A549 (cell line): ENCODE measurements around the gene KCNQ1. TPM values are rescaled to one million over a fixed set of nuclear protein-coding genes. Genes with fewer than 3 reads are reported as not detected.

Experiments used
- ATAC-seq, 2 experiments: fragments of 200-7000 bp in 1 of 2; fragments of >200 bp in 1 of 2; cut with Nextera tagmentation in 1 of 2; cut with Tn5 transposase in 1 of 2; 3 replicates each; pipeline versions ENCODE4 v1.8.0 to v1.9.1; 2018 to 2020; ENCODE audit warnings: mild to moderate bottlenecking in 1 of 2, moderate library complexity in 1 of 2
- CTCF ChIA-PET: fragments of 300-600 bp; sonication (Branson Sonifier 250); formaldehyde crosslinking; extraction: SDS; loops from one replicate; lab custom pipeline; 2021; ENCODE audit warnings: antibody characterized with exemption, inconsistent platforms; lab: Yijun Ruan, JAX
- POLR2A ChIA-PET: fragments of 350-600 bp; formaldehyde crosslinking; extraction: SDS; loops from one replicate; lab custom pipeline; 2021; ENCODE audit warnings: antibody characterized with exemption, inconsistent platforms; lab: Yijun Ruan, JAX
- DNase-seq, 2 experiments: peaks; one replicate each; pipeline versions ENCODE4 v3.0.0 to v3.0.0-alpha.2; 2011 to 2016; ENCODE audit warnings: low read depth in 1 of 2, low spot score in 1 of 2
- FAIRE-seq: peaks from 2 replicates; lab custom pipeline; 2011; peaks lifted over from hg19 to GRCh38; lab: Jason Lieb, UNC
- H3K27ac ChIP-seq, 2 experiments: fragments of >200 bp; sonication (Bioruptor Twin); formaldehyde crosslinking; 3 replicates each; pipeline ENCODE4 v1.5.1; 2016 to 2017
- H3K4me1 ChIP-seq: fragments of >200 bp; sonication (Bioruptor Twin); formaldehyde crosslinking; 3 replicates; pipeline ENCODE4 v1.6.1; 2016
- H3K4me2 ChIP-seq: fragments of >200 bp; sonication (Bioruptor Twin); formaldehyde crosslinking; 3 replicates; pipeline ENCODE4 v1.6.1; 2016
- H3K4me3 ChIP-seq: fragments of >200 bp; sonication (Bioruptor Twin); formaldehyde crosslinking; 3 replicates; pipeline ENCODE4 v1.5.1; 2016
- H3K9me3 ChIP-seq: fragments of >200 bp; sonication (Bioruptor Twin); formaldehyde crosslinking; 3 replicates; pipeline ENCODE4 v1.6.1; 2016
- BHLHE40 ChIP-seq: IDR thresholded peaks from 2 replicates; pipeline ENCODE4 v1.6.1; 2012; ENCODE audit warnings: low read depth, low read length, inconsistent platforms
- CBX2 ChIP-seq: fragments of 200-600 bp; sonication (generic); IDR thresholded peaks from 2 replicates; pipeline ENCODE4 v1.6.1; 2016; ENCODE audit warnings: low read depth, mild to moderate bottlenecking, borderline replicate concordance
- CEBPB ChIP-seq, 2 experiments: fragments of >200 bp in 1 of 2; sonication (Bioruptor Twin) in 1 of 2; formaldehyde crosslinking in 1 of 2; IDR thresholded peaks; 2 replicates each; pipeline ENCODE4 v1.6.1; 2012 to 2016
- EHMT2 ChIP-seq: fragments of 200-600 bp; sonication (generic); IDR thresholded peaks from 2 replicates; pipeline ENCODE4 v1.6.1; 2016; ENCODE audit warnings: antibody characterized with exemption, low read depth, mild to moderate bottlenecking, moderate library complexity
- FOSB ChIP-seq: fragments of 250-450 bp; sonication (Bioruptor Pico); IDR thresholded peaks from 2 replicates; pipeline ENCODE4 v1.5.0; 2020; ENCODE audit warnings: mild to moderate bottlenecking, moderate library complexity
- HMGXB4 ChIP-seq: fragments of 250-450 bp; sonication (Bioruptor Pico); IDR thresholded peaks from 2 replicates; pipeline ENCODE4 v1.5.0; 2021; ENCODE audit warnings: mild to moderate bottlenecking, moderate library complexity, borderline replicate concordance
- HOXB5 ChIP-seq: fragments of 250-450 bp; sonication (Bioruptor Pico); IDR thresholded peaks from 2 replicates; pipeline ENCODE4 v1.5.0; 2020; ENCODE audit warnings: mild to moderate bottlenecking, moderate library complexity
- JUNB ChIP-seq: fragments of >200 bp; sonication (Bioruptor Twin); formaldehyde crosslinking; IDR thresholded peaks from 2 replicates; pipeline ENCODE4 v1.6.1; 2016
- KDM1A ChIP-seq: fragments of 200-600 bp; sonication (generic); IDR thresholded peaks from 2 replicates; pipeline ENCODE4 v1.6.1; 2016; ENCODE audit warnings: low read depth, mild to moderate bottlenecking
- MAZ ChIP-seq: fragments of 150-350 bp; IDR thresholded peaks from 2 replicates; pipeline ENCODE4 v1.6.1; 2014; ENCODE audit warnings: antibody characterized with exemption, low read depth, low read length, borderline replicate concordance
- MYC ChIP-seq: IDR thresholded peaks from 2 replicates; pipeline ENCODE4 v1.6.1; 2012; ENCODE audit warnings: mild to moderate bottlenecking, inconsistent platforms, low read length, improper control_type of control experiment, borderline replicate concordance
- NFE2L2 ChIP-seq: fragments of 150-350 bp; conservative IDR thresholded peaks from 2 replicates; pipeline ENCODE4 v1.6.1; 2014; ENCODE audit warnings: low read length
- NPAS2 ChIP-seq: fragments of 250-450 bp; sonication (Bioruptor Pico); IDR thresholded peaks from 2 replicates; pipeline ENCODE4 v1.8.0; 2022; ENCODE audit warnings: mild to moderate bottlenecking, moderate library complexity, borderline replicate concordance
- RAD21 ChIP-seq, 2 experiments: fragments of >200 bp in 1 of 2; sonication (Bioruptor Twin) in 1 of 2; formaldehyde crosslinking in 1 of 2; IDR thresholded peaks in 1 of 2; conservative IDR thresholded peaks in 1 of 2; 2 replicates in 1 of 2; 3 replicates in 1 of 2; pipeline ENCODE4 v1.6.1; 2012 to 2018; ENCODE audit warnings: inconsistent platforms in 1 of 2
- RARB ChIP-seq: fragments of 250-450 bp; sonication (Bioruptor Pico); IDR thresholded peaks from 2 replicates; pipeline ENCODE4 v1.8.0; 2021; ENCODE audit warnings: mild to moderate bottlenecking, moderate library complexity
- RFX5 ChIP-seq: fragments of 450-650 bp; IDR thresholded peaks from 2 replicates; pipeline ENCODE4 v1.7.1; 2014; ENCODE audit warnings: antibody characterized with exemption, mild to moderate bottlenecking, moderate library complexity
- RNF2 ChIP-seq: fragments of 200-600 bp; sonication (generic); IDR thresholded peaks from 2 replicates; pipeline ENCODE4 v1.6.1; 2016; ENCODE audit warnings: low read depth, mild to moderate bottlenecking, antibody characterized with exemption, moderate library complexity, borderline replicate concordance
- TFCP2L1 ChIP-seq: fragments of 250-450 bp; sonication (Bioruptor Pico); IDR thresholded peaks from 2 replicates; pipeline ENCODE4 v1.5.0; 2021; ENCODE audit warnings: mild to moderate bottlenecking
- USF2 ChIP-seq: fragments of 450-650 bp; IDR thresholded peaks from 2 replicates; pipeline ENCODE4 v1.6.1; 2014; ENCODE audit warnings: antibody characterized with exemption
- ZSCAN20 ChIP-seq: fragments of 250-450 bp; sonication (Bioruptor Pico); IDR thresholded peaks from 2 replicates; pipeline ENCODE4 v1.8.0; 2022; ENCODE audit warnings: mild to moderate bottlenecking, moderate library complexity
- WGBS: methylation state at CpG from one replicate; pipeline ENCODE4 v1.1.6; 2017; ENCODE audit errors: missing lambda C conversion rate; 5-methylcytosine and 5-hydroxymethylcytosine counted together
- polyA plus RNA-seq, 4 experiments: library from polyadenylated mRNA; depleted of rRNA in 3 of 4; stranded (reverse); fragments of >200 nt; fragmentation: RNase III in 1 of 4; extraction: RNeasy Plus Mini Kit Qiagen cat#74134 plus additional on column Dnase treatment in 1 of 4; gene quantifications; 2 replicates in 3 of 4; 3 replicates in 1 of 4; pipeline ENCODE4 v1.2.3, GENCODE V29; 2011 to 2017
- TF ChIP-seq, protein P1 (sequence below): fragments of 150-350 bp; IDR thresholded peaks from 2 replicates; pipeline ENCODE4 v1.6.1; 2014; ENCODE audit warnings: low read depth, mild to moderate bottlenecking, low read length
- TF ChIP-seq, protein P2 (sequence below): fragments of 200-600 bp; sonication (generic); IDR thresholded peaks from 2 replicates; pipeline ENCODE4 v1.6.1; 2016; ENCODE audit warnings: antibody characterized with exemption, mild to moderate bottlenecking, moderate library complexity
- TF ChIP-seq, protein P3 (sequence below): IDR thresholded peaks from 2 replicates; pipeline ENCODE4 v1.6.1; 2012; ENCODE audit warnings: low read depth, borderline replicate concordance

Gene KCNQ1
- polyA plus RNA-seq, 2 of the 4 experiments (the other 2 are of a cell fraction): 0.14 to 0.17 TPM

GRCh38 chr11:2811206-2812091, 366.6 kb downstream of the KCNQ1 start (continued):
- TF ChIP-seq BHLHE40 (no peak), ZSCAN20 (no peak), CEBPB (IDR thresholded peaks at IDR 0.05) (no peak), FOSB (CRISPR knock-in tag) (no peak), TFCP2L1 (CRISPR knock-in tag) (no peak), RNF2 (no peak)

DNA sequence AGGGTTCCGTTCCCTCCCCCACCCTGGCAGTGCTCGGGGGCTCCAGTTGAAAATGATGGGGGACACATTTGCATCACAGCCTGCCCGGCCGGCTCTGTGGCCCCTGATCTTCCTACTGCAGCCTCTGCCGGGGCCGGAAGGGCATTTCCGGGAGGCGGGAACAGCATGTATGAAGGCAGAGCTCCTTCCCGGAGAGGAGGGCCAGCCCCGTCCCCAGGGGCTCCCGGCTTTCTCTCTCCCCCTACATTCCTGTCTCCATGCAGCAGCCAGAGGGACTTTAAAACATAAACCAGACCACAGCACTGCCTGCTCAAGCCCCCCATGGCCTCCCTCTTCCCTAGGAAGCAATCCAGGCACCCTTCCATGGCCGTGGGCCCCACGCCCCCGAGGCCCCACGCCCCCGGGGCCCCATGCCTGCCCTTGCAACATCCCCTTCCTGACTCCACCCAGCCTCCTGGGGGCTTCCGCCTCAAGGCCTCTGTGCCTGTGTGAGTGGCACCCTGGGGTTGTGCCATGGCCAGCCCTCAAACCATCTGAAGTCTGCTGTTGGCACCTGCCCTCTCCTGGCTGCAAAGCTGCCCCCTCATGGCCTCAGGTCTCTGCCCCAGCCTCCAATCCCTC, 367.7 kb downstream of the KCNQ1 start:
- Histone ChIP-seq H3K4me1 (peaks cover 1% of the 10 kb centered on the region; the same call in 1 of the 3 replicates), H3K4me2 (no peak overlapping the region), H3K27ac (no peak overlapping the region), H3K9me3 (peaks cover 23% of the 10 kb centered on the region; the same call in 2 of the 3 replicates), H3K4me3 (no peak overlapping the region)
- DNase-seq (no peak), ATAC-seq (no peak), FAIRE-seq (no peak)
- WGBS: 50% methylated on average over 10 of the region's 17 CpGs
- POLR2A ChIA-PET: no interaction called here
- CTCF ChIA-PET: interaction anchor here (2.8 kb wide), 1 partner anchor 16 kb away, joined by 5 read pairs; no protein-coding TSS in a partner anchor
- no peak for TF ChIP-seq NPAS2
- no peak for TF ChIP-seq CEBPB (IDR thresholded peaks at IDR 0.05)
- TF ChIP-seq, protein P1, sequence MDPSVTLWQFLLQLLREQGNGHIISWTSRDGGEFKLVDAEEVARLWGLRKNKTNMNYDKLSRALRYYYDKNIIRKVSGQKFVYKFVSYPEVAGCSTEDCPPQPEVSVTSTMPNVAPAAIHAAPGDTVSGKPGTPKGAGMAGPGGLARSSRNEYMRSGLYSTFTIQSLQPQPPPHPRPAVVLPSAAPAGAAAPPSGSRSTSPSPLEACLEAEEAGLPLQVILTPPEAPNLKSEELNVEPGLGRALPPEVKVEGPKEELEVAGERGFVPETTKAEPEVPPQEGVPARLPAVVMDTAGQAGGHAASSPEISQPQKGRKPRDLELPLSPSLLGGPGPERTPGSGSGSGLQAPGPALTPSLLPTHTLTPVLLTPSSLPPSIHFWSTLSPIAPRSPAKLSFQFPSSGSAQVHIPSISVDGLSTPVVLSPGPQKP: no peak
- TF ChIP-seq, protein P2, sequence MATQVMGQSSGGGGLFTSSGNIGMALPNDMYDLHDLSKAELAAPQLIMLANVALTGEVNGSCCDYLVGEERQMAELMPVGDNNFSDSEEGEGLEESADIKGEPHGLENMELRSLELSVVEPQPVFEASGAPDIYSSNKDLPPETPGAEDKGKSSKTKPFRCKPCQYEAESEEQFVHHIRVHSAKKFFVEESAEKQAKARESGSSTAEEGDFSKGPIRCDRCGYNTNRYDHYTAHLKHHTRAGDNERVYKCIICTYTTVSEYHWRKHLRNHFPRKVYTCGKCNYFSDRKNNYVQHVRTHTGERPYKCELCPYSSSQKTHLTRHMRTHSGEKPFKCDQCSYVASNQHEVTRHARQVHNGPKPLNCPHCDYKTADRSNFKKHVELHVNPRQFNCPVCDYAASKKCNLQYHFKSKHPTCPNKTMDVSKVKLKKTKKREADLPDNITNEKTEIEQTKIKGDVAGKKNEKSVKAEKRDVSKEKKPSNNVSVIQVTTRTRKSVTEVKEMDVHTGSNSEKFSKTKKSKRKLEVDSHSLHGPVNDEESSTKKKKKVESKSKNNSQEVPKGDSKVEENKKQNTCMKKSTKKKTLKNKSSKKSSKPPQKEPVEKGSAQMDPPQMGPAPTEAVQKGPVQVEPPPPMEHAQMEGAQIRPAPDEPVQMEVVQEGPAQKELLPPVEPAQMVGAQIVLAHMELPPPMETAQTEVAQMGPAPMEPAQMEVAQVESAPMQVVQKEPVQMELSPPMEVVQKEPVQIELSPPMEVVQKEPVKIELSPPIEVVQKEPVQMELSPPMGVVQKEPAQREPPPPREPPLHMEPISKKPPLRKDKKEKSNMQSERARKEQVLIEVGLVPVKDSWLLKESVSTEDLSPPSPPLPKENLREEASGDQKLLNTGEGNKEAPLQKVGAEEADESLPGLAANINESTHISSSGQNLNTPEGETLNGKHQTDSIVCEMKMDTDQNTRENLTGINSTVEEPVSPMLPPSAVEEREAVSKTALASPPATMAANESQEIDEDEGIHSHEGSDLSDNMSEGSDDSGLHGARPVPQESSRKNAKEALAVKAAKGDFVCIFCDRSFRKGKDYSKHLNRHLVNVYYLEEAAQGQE: no peak
- no peak for TF ChIP-seq EHMT2
- no peak for TF ChIP-seq CBX2
- TF ChIP-seq, protein P3, sequence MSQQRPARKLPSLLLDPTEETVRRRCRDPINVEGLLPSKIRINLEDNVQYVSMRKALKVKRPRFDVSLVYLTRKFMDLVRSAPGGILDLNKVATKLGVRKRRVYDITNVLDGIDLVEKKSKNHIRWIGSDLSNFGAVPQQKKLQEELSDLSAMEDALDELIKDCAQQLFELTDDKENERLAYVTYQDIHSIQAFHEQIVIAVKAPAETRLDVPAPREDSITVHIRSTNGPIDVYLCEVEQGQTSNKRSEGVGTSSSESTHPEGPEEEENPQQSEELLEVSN: no peak
- no peak for TF ChIP-seq MAZ
- no peak for TF ChIP-seq KDM1A
- no peak for TF ChIP-seq RARB (CRISPR knock-in tag)
- no peak for TF ChIP-seq RFX5
- no peak for TF ChIP-seq JUNB
- no peak for TF ChIP-seq HMGXB4 (CRISPR knock-in tag)
- TF ChIP-seq RAD21 (conservative IDR thresholded peaks at IDR 0.05 in 1 of 2, IDR thresholded peaks at IDR 0.05 in 1 of 2): no peak
- no peak for TF ChIP-seq USF2
- no peak for TF ChIP-seq HOXB5
- TF ChIP-seq NFE2L2: no peak
- no peak for TF ChIP-seq MYC
